Posterior vena cava (tissue), 2 donors: ENCODE measurements around the gene ELMO2. TPM values are rescaled to one million over a fixed set of nuclear protein-coding genes. Genes with fewer than 3 reads are reported as not detected.

Experiments used
- DNase-seq: peaks from one replicate; pipeline ENCODE4 v3.0.0-alpha.2; 2020; ENCODE audit warnings: low spot score
- intact Hi-C, 2 donors: fragments of 100-400 bp; cut with DNase I; formaldehyde crosslinking; loops; one replicate each; pipeline versions ENCODE4 v1.14.1 to v1.14.2; 2022 to 2023
- long read RNA-seq, 2 donors: library from polyadenylated mRNA; unstranded; transcript quantifications; one replicate each; pipeline ENCODE4 v2.0.0, GENCODE V29; 2020 to 2021
- total RNA-seq, 2 donors: library from RNA; stranded (reverse); fragmentation: NEBNext Ultra II Directional; extraction: Animal tissue kit (Norgen Biotek cat#: 25700); gene quantifications; one replicate each; pipeline ENCODE4 v1.2.1, GENCODE V29; 2021
- donor health status: DM: yes; HTN: yes; CAD: no.
- donor health status: DM: yes; HTN: yes; CAD: no.

The ELMO2 gene, protein sequence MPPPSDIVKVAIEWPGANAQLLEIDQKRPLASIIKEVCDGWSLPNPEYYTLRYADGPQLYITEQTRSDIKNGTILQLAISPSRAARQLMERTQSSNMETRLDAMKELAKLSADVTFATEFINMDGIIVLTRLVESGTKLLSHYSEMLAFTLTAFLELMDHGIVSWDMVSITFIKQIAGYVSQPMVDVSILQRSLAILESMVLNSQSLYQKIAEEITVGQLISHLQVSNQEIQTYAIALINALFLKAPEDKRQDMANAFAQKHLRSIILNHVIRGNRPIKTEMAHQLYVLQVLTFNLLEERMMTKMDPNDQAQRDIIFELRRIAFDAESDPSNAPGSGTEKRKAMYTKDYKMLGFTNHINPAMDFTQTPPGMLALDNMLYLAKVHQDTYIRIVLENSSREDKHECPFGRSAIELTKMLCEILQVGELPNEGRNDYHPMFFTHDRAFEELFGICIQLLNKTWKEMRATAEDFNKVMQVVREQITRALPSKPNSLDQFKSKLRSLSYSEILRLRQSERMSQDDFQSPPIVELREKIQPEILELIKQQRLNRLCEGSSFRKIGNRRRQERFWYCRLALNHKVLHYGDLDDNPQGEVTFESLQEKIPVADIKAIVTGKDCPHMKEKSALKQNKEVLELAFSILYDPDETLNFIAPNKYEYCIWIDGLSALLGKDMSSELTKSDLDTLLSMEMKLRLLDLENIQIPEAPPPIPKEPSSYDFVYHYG
- 10 to 100 TPM; 43.6 to 48.9 TPM for total RNA-seq
- long read RNA-seq, donor 1, partial matches to known transcripts: 3 of 12 reads
- long read RNA-seq, donor 1, other reads (novel, unspliced or antisense): 6 of 12 reads
- long read RNA-seq, donor 2, transcript ELMO2-201 (22 exons, 3,669 nt): major isoform, 6 of 21 reads
- long read RNA-seq, donor 2, partial matches to known transcripts: 3 of 21 reads
- long read RNA-seq, donor 2, other reads (novel, unspliced or antisense): 11 of 21 reads

DNA sequence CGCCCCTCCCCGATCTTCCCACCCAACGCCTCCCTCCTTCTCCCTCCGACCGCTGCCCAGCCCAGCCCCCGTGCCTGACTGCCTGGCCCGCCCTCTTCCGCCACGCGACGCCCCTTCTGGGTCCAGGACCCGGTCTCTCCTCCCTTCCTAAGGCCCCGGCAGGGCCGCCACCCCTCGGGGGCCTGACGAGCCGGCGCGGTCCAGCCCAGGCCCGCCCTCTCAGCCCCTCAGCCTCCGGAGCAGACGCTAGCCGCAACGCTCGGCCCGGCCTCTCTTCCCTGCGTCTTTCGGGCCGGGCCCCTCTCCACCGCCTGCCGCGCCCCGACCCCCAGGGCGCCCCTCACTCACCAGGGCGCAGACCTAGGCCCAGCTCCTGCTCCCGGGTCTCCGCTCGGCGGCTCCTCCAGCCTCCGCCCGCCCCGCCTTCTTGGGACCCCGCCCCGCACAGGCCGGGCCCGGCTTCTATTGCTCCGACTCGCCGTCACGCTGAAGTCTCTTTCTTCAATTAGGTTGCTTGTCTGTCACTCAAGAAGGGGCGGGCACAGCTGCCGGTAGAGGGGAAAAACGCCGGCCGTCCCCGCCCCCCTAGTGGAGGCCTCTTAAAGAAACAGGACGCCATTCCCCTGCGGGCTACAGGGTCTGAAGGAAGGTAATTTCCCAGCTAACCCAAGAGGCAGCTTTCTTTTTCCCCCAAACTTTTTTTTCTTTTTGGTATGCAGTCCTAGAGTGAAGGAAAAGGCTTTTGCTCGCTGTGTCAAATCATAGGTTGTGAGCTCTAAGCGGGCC, at the start of gene ELMO2:
TSS of gene ELMO2 (minus strand) at position 416 of the 786 bp plus-strand sequence. CDS start 12,133 bp downstream, outside the sequence.
- peak; percentile 99 for DNase-seq
- intact Hi-C loops: no loop called here

DNA sequence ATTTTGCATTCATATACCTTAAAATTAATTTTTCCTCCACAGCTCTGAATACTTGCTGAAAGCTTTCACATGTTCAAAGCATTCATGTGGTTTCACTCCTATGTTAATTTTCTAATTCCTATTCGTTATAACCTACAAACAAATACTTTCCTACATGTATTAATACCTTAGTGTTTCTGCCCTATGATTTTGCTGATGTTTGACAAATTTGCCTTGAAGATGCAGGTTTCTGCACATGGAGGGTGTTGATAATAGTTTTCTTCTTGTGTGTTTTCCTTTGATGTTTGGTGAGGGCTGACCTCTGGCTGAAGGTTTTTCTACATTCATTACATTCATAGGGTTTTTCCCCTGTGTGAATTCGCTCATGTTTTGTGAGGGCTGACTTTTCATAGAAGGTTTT, 49.3 kb upstream of the ELMO2 start:
- no peak for DNase-seq
- intact Hi-C loops: no loop called here

DNA sequence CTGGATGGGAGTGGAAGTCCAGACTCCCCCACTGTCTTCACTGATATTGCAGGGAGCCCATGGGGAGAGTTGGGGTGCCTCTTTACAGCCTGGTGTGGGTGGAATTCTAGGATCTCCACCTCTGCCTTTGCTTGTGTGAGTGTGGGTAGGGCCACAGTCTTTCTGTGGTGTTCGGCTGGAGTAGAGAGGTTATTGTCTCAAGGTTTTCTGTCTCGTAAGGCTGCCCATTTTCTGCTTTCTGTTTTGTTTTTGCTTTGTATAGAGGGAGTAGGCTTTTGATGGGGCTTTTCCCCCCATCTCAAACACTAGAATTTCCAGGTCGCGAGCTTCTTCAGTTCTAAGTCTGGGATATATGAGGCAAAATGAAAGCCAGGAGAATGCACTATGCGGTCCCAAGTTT, 40.4 kb upstream of the ELMO2 start:
- DNase-seq: no peak
- intact Hi-C loops: no loop called here

DNA sequence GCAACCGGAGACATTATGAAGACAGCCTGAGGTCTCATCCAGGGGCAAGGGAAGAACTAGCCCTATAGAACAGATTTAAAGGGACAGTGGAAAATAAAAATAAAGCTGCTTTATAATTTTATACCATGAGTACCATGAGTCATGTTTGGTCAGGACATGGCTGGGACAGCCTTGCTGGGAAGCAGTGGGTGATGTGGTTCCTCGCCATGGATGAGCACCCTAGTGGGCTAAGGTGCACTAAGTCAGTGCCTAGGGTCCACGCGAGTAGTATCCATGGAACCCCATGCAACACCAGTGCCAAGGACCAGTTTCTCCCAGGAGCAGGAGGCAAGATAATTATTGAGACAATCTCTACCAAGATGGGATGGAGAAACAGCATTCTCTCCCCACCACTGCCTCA, 33.4 kb upstream of the ELMO2 start:
- no peak for DNase-seq
- intact Hi-C loops: no loop called here

DNA sequence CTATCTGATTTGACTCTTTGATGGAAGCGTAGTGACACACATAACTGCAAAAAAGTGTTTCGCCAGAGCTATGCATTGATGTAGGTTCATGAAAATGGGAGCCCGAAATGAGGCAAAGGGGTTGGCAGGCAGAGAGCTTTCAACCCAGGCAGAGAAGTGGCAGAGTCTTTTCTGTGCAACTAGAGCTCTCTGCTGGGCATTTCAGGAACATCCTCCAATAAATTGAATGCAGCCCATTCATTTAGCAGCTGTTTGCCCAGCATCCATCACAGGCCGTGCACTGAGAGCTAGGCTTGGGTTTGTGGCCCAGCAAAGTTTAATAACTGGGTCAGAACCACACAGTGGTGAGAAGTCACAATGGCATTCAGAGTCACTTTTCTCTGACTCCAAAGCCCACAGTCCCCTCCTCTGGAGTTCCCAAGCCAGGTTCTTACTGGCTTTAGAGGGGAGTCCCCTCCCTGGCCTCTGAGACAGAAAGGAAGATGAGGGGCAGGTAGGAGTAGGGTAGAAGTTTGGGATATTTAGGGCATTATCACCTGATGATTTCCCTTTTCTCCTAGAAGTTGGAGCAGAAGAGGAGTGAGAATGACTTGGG, 31.8 kb upstream of the ELMO2 start:
- intact Hi-C loops: no loop called here
- DNase-seq: no peak

DNA sequence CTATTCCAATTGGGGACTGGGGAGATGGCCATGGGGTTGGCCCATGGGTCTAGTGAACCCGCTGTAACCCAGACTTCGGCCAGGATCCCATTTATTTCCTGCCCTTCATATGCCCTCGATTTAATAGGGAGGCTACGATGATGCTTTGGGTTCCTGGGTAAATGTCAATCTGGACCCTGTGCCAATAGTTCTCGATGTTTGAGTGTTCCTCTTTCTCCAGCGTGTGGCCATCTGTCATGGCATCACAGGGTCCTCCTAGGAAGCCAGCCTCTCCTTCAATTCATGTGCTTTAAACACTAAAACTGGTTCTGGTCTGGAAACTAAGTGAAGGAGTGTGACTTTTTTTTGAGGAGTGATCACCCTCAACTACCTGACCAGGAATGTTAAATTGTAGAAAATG, 28.7 kb upstream of the ELMO2 start:
- DNase-seq: no peak
- intact Hi-C loops: no loop called here

DNA sequence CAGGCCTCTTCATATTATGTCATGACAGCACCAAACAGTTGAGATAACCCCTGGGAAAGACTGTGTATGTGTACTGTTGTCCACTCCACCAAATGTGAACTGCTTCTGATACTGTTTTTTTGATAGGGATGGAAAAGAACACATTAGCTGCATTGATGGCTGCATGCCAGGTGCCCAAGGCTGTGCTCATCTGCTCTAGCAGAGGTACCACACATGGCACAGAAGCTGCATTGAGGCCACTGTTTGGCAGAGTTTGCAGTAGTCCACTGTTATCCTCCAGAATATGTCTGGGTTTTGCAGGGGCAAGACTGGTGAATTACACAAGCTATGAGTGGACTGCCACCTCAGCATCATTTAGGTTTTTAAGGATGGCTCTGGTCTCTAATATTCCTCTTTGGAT, 28.2 kb upstream of the ELMO2 start:
- no peak for DNase-seq

DNA sequence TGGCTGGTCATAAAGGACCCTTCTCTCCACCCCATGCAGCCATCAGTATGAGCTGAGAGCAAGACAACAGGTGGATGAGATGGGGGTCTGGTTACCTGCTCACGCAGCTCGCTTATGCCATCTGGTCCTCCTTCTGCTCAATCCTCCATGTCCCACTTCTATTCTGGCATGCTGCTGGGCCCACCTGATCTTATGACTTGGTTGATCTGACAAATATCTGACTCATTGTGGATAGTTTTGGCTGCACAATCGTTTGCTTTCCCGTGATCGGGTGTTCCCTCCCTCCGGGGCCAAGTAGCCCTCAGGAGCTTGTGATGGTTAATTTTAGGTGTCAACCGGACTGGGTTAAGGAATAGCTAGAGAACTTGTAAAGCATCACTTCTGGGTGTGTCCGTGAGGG, 26.6 kb upstream of the ELMO2 start:
- intact Hi-C loops: no loop called here
- DNase-seq: no peak

More for the DNA sequence above, 28.2 kb upstream of the ELMO2 start:
- intact Hi-C loops: no loop called here

DNA sequence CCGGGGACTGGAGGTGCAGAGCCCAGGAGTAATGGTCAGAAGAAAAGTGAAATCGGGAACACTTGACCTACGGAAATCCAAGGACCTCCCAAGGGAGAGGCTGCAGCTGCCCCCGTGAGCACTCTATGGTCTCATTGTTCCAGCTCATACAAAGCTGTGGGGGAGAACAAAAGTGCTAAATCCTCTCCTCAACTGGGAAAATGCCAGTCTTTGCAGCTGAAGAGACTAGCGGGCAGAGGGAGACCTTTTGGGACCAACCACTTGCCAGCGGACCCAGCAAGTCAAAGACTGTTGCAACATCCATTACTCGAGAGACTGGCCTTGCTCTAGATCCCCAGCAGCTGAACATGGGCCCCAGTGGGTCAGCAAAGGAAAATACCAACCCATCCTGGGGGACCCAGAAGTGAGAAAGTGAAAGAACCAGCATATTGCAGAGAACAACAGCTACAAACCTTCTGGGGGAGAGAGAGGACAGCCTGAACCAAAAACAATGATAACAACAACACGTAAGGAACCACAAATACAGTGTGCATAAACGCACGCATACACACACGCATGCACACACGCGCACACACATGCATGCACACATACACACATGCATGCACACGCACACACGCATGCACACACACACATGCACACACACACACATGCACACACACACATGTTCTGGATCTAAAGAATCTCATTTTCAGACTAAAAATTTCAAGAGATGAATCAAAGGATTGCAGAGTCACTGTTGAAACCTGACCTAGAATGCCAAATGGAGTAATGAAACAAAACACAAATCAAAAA, 24.7 kb upstream of the ELMO2 start:
- no peak for DNase-seq
- intact Hi-C loops: no loop called here

DNA sequence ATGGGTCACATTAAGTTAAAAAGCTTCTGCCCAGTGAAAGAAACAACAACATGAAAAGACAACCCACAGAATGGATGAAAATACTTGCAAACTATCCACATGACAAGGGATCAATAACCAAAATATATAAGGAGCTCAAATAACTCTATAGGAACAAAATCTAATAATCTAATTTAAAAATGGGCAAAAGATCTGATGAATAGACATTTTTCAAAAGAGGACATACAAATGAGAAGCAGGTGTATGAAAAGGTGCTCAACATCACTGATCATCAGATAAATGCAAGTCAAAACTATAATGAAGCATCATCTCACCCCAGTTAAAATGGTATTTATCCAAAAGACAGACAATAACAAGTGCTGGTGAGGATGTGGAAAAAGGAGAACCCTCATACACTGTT, 21.0 kb upstream of the ELMO2 start:
- intact Hi-C loops: no loop called here
- no peak for DNase-seq

DNA sequence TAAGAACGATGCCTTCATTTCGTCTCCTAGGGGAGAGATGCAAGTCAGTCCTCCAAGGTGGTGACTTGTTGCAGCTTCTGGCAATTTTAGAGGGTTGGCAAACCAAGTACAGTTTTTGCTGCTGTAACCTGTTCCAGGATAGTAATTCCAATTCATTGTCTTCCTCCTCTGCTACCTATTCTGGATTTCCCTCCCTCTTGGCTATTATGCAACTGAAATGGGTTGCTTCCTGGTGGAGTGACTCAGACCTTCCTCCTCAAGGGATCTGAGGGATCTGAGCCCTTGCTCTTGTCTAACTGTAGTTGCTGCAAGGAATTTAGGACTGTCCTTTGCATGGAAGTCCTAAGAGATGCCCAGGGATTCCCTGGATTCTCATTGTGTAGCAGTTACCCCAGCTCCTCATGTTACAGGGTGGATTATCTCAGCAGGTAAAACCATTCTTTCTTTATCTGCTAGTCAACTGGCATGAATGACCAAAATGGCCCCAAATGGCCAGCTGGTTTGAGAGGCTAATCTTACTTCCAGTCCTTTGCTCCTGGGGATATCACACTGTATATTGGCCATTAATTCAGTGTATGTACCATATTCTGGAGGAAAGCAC, 17.6 kb upstream of the ELMO2 start:
- intact Hi-C loops: no loop called here
- no peak for DNase-seq

DNA sequence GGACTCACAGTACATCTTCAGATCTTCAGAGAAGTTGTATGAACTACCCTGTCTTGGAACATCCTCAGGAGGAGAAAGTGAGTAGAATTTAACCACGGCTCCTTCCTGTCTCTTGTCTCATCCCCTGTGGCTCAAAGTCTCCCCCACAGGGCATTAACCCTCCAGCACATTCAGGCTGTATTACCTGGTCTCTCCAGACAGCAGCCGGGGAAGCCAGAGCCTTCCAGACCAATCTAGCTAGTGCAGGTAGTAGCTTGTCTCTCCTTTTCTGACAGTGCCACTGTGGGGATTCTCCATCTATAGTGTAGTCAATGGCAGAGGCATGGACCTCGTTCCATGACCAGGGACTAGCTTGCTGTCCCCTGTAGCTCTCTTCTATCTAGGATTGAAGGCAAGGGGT, 16.9 kb upstream of the ELMO2 start:
- intact Hi-C loops: no loop called here
- no peak for DNase-seq

DNA sequence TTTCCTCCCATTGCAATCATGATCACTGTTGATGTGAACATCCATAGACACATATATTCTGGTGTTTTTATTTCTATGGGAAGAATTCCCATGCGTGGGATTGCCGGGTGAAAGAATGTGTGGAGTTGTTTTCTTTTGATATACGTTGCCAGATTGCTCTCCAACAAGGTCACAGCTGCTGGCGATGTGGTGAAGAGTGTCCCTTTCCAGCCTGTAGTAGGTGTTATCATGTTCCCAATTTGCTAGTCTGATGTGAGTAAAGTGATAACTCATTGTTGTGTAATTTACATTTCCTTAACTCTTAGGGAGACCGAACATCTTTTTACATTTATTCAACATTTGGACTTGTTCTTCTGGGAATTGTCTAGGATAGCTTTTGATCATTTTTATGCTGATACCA, 14.5 kb upstream of the ELMO2 start:
- intact Hi-C loops: no loop called here
- no peak for DNase-seq

DNA sequence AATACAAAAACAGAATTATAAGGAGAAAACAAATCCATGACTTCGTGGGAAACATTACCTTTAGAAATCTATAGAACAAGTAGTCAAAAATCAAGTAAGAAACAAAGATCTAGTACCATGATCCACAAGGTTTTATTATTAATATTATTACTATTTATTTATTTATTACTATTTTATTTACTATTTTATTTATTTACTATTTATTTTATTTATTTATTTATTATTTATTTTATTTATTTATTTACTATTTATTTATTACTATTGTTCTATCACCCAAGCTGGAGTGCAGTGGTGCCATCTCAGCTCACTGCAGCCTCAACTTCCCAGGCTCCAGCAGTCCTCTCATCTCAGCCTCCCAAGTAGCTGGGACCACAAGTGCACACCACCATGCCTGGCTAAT, 13.5 kb upstream of the ELMO2 start:
- intact Hi-C loops: no loop called here
- no peak for DNase-seq

DNA sequence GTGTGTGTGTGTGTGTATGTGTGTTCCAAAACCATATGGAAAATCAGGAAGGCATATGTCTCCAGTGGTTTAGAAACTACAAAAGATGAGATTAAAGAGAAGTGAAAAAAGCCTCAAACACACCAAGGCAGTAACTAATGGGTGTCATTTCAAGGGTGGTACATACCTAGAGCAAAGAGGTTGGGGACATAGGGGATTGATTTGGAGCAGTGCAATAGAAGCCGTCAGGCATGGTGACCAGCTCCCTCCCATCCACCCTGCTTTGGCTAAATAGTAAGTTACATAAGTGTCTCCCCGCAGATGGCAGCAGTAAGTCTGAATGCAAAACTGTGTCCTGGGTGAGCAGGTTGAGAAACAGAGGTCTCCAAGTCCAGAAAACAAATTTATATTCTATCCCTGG, 10.4 kb upstream of the ELMO2 start:
- intact Hi-C loops: no loop called here

DNA sequence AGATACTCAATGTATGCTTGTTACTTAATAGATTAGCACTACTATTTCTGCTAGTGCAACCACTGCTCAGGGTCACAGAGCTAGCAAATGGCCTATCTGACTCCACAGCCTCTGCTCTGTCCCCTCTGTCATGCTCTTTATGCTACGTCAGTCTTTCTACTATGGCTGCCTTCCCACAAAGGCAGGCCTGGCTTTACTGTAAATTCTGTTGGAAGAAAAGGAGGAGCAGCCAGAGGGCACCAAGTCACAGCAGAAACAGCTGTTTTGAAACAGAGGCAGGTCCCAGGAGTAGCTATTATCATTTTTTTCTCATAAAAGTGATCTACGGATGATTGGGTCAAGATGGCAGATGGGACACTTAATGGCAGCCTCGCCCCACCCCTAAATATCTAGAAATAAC, 10.0 kb upstream of the ELMO2 start:
- intact Hi-C loops: no loop called here
- no peak for DNase-seq

More for the DNA sequence above, 10.4 kb upstream of the ELMO2 start:
- DNase-seq: no peak

DNA sequence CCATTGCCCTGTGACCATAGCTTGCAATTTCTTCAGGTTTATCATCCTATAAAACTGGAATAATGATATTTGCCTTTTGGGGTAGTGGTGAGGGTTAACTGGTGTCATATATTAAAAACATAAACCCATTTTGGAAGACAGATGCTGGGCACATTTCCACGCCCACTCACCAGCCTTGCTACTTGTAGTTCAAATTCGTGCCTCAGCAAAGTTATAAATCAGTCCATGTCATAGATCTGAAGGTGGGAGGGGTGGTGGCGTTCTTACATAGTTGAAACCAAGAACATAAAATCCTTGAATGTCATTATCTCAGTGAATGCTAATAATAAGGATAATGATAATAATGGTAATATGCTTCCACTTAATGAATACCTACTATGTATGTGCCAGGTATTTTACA, 9.4 kb upstream of the ELMO2 start:
- no peak for DNase-seq

DNA sequence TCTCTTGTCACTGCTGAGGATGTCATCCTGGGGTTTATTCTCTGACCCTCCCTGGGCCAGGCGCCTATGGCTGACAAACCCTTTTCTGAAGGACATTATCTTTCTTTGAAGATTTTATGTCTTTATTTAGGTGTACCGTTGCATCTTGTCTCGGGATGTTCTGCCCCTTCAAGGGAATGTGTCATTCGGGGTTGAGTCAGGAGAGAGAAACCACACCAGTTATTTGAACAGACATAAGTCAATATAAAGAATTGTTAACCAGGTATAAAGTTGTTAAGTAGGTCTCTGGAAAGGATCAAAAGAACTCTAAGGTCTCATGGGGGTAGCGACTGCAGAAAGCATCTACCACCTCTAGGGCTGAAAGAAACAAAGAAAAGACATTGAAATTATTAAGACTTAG, 8.2 kb upstream of the ELMO2 start:
- DNase-seq: no peak
- intact Hi-C loops: no loop called here

More for the DNA sequence above, 9.4 kb upstream of the ELMO2 start:
- intact Hi-C loops: no loop called here
